GM12878 (cell line): ENCODE measurements around the gene ZNF467. TPM values are rescaled to one million over a fixed set of nuclear protein-coding genes. Genes with fewer than 3 reads are reported as not detected.

Experiments
- ATAC-seq: fragments of 200-7000 bp; cut with Tn5 transposase; 3 replicates; pipeline ENCODE4 v1.9.1; 2020; ENCODE audit warnings: mild to moderate bottlenecking, moderate library complexity
- BruUV-seq: library from RNA; stranded (reverse); fragments of 400-500 nt; replicated peaks from 2 replicates; lab custom pipeline; 2021; lab: Mats Ljungman, UMichigan
- CTCF ChIA-PET: fragments of 300-600 bp; sonication (Branson Sonifier 250); formaldehyde crosslinking; extraction: SDS; loops from one replicate; lab custom pipeline; 2021; ENCODE audit warnings: inconsistent platforms; lab: Yijun Ruan, JAX
- POLR2A ChIA-PET: fragments of 350-600 bp; formaldehyde crosslinking; extraction: SDS; loops from one replicate; lab custom pipeline; 2021; ENCODE audit warnings: inconsistent platforms; lab: Charles Lee
- RAD21 ChIA-PET: fragments of 300-600 bp; sonication (Branson Sonifier 250); formaldehyde crosslinking; loops from one replicate; lab custom pipeline; 2023; ENCODE audit warnings: antibody characterized with exemption; ENCODE audit not compliant: unreplicated experiment; lab: Charles Lee
- SMC1A ChIA-PET: fragments of 300-600 bp; sonication (Branson Sonifier 250); formaldehyde crosslinking; loops from one replicate; lab custom pipeline; 2023; ENCODE audit not compliant: unreplicated experiment, uncharacterized antibody; lab: Charles Lee
- DNase-seq: peaks from one replicate; pipeline ENCODE4 v3.0.0-alpha.2; 2011; ENCODE audit warnings: low read depth, low spot score
- FAIRE-seq: peaks from 3 replicates; lab custom pipeline; 2011; peaks lifted over from hg19 to GRCh38; lab: Jason Lieb, UNC
- H2AFZ ChIP-seq: 2 replicates; pipeline ENCODE4 v1.6.0; 2011; ENCODE audit warnings: low read depth, low read length, control low read depth; ENCODE audit not compliant: control insufficient read depth
- H3K27ac ChIP-seq: 2 replicates; pipeline ENCODE4 v1.5.1; 2011; ENCODE audit warnings: control low read depth; ENCODE audit not compliant: control insufficient read depth, insufficient read depth
- H3K27me3 ChIP-seq, 2 experiments: replicated peaks in 1 of 2; 2 replicates each; pipeline versions ENCODE4 v1.6.0 to v1.6.1; 2011; ENCODE audit warnings: low read length in 1 of 2; ENCODE audit not compliant: control insufficient read depth in 2 of 2, insufficient read depth in 2 of 2
- H3K36me3 ChIP-seq, 2 experiments: 2 replicates each; pipeline ENCODE4 v1.5.1; 2011; ENCODE audit warnings: low read length in 1 of 2; ENCODE audit not compliant: control insufficient read depth in 2 of 2, insufficient read depth in 2 of 2
- H3K4me1 ChIP-seq: 2 replicates; pipeline ENCODE4 v1.6.1; 2011; ENCODE audit warnings: mild to moderate bottlenecking, low read length, moderate library complexity, mixed read lengths; ENCODE audit not compliant: control insufficient read depth, insufficient read depth
- H3K4me2 ChIP-seq: 2 replicates; pipeline ENCODE4 v1.6.0; 2011; ENCODE audit warnings: control low read depth; ENCODE audit not compliant: control insufficient read depth, insufficient read depth
- H3K4me3 ChIP-seq: fragments of 200-600 bp; sonication (generic); 2 replicates; pipeline ENCODE4 v1.5.1; 2016
- H3K79me2 ChIP-seq: 2 replicates; pipeline ENCODE4 v1.6.0; 2011; ENCODE audit warnings: low read length; ENCODE audit not compliant: control insufficient read depth, insufficient read depth
- H3K9ac ChIP-seq: 2 replicates; pipeline ENCODE4 v1.8.0; 2011; ENCODE audit warnings: low read length, control low read depth, mixed read lengths; ENCODE audit not compliant: control insufficient read depth, insufficient read depth
- H3K9me3 ChIP-seq: replicated peaks from 3 replicates; pipeline ENCODE4 v1.5.1; 2011; ENCODE audit warnings: mild to moderate bottlenecking, low read length; ENCODE audit not compliant: control insufficient read depth, insufficient read depth
- H4K20me1 ChIP-seq: 2 replicates; pipeline ENCODE4 v1.6.0; 2011; ENCODE audit not compliant: control insufficient read depth, insufficient read depth
- ATF7 ChIP-seq: fragments of 450-650 bp; IDR thresholded peaks from 2 replicates; pipeline ENCODE4 v1.6.1; 2016; ENCODE audit warnings: low read depth, mild to moderate bottlenecking
- BHLHE40 ChIP-seq, 2 experiments: fragments of 450-650 bp in 1 of 2; IDR thresholded peaks; 2 replicates each; pipeline ENCODE4 v1.6.1; 2011 to 2017; ENCODE audit warnings: low read depth in 2 of 2, borderline replicate concordance in 1 of 2, improper control_type of control experiment in 1 of 2, low read length in 1 of 2, mild to moderate bottlenecking in 1 of 2
- DPF2 ChIP-seq: fragments of 450-650 bp; IDR thresholded peaks from 2 replicates; pipeline ENCODE4 v1.6.1; 2017; ENCODE audit warnings: mild to moderate bottlenecking
- E2F8 ChIP-seq: fragments of 450-650 bp; IDR thresholded peaks from 2 replicates; pipeline ENCODE4 v1.6.1; 2018; ENCODE audit warnings: mild to moderate bottlenecking, low read depth, moderate library complexity; ENCODE audit not compliant: partially characterized antibody
- ETV6 ChIP-seq, 2 experiments: fragments of 450-650 bp in 1 of 2; IDR thresholded peaks in 1 of 2; conservative IDR thresholded peaks in 1 of 2; 2 replicates each; pipeline ENCODE4 v1.6.1; 2014; ENCODE audit warnings: antibody characterized with exemption in 1 of 2, borderline replicate concordance in 1 of 2, low read depth in 1 of 2, mild to moderate bottlenecking in 1 of 2, moderate library complexity in 1 of 2
- GATAD2B ChIP-seq: fragments of 450-650 bp; conservative IDR thresholded peaks from 2 replicates; pipeline ENCODE4 v1.6.1; 2017; ENCODE audit warnings: low read depth, mild to moderate bottlenecking, moderate library complexity
- HDAC6 ChIP-seq: fragments of 200-600 bp; sonication (generic); IDR thresholded peaks from one replicate; pipeline ENCODE4 v1.8.0; 2017; ENCODE audit warnings: antibody characterized with exemption; ENCODE audit not compliant: unreplicated experiment
- HDGF ChIP-seq: fragments of 450-650 bp; IDR thresholded peaks from 2 replicates; pipeline ENCODE4 v1.6.1; 2016; ENCODE audit warnings: antibody characterized with exemption
- JUND ChIP-seq: IDR thresholded peaks from 2 replicates; pipeline ENCODE4 v1.6.1; 2012; ENCODE audit warnings: low read depth, mild to moderate bottlenecking, low read length, improper control_type of control experiment, moderate library complexity
- MTA3 ChIP-seq: IDR thresholded peaks from 2 replicates; pipeline ENCODE4 v1.6.1; 2012; ENCODE audit warnings: low read length, inconsistent platforms, borderline replicate concordance
- NKRF ChIP-seq: fragments of 450-650 bp; conservative IDR thresholded peaks from 2 replicates; pipeline ENCODE4 v1.6.1; 2017; ENCODE audit warnings: mild to moderate bottlenecking, moderate library complexity
- RELB ChIP-seq: fragments of 450-650 bp; IDR thresholded peaks from 2 replicates; pipeline ENCODE4 v1.6.1; 2017; ENCODE audit warnings: low read depth, mild to moderate bottlenecking, moderate library complexity
- SKIL ChIP-seq: fragments of 450-650 bp; IDR thresholded peaks from 2 replicates; pipeline ENCODE4 v1.6.1; 2017; ENCODE audit warnings: mild to moderate bottlenecking, low read depth, inconsistent platforms; ENCODE audit not compliant: poor library complexity, severe bottlenecking
- SRF ChIP-seq, 2 experiments: IDR thresholded peaks; 2 replicates each; pipeline ENCODE4 v1.6.1; 2011; ENCODE audit warnings: low read depth in 2 of 2, low read length in 2 of 2, mild to moderate bottlenecking in 1 of 2, moderate library complexity in 1 of 2
- TARDBP ChIP-seq: IDR thresholded peaks from 2 replicates; pipeline ENCODE4 v1.6.1; 2016; ENCODE audit warnings: borderline replicate concordance
- ZNF24 ChIP-seq: fragments of 450-650 bp; IDR thresholded peaks from 2 replicates; pipeline ENCODE4 v1.6.1; 2017; ENCODE audit warnings: antibody characterized with exemption, mild to moderate bottlenecking
- WGBS: methylation state at CpG from one replicate; pipeline ENCODE4 v1.1.6; 2016; ENCODE audit warnings: low lambda C conversion rate; ENCODE audit not compliant: insufficient replicate concordance, insufficient coverage; ENCODE audit errors: missing lambda C conversion rate; 5-methylcytosine and 5-hydroxymethylcytosine counted together
- in situ Hi-C: fragments of 300-500 bp; cut with MboI; formaldehyde crosslinking; loops from 9 replicates; pipeline ENCODE4 v1.14.3; 2018; ENCODE audit warnings: mixed read lengths
- intact Hi-C: fragments of 100-400 bp; cut with micrococcal nuclease; formaldehyde crosslinking; loops from one replicate; pipeline ENCODE4 v1.14.2; 2022; ENCODE audit not compliant: unreplicated experiment
- polyA plus RNA-seq, 11 experiments: library from polyadenylated mRNA; depleted of rRNA in 4 of 11; unstranded in 6 of 11; stranded (reverse) in 5 of 11; fragments of >200 nt; fragmentation: Nextera tagmentation in 4 of 11; fragmentation: Illumina TruSeq in 1 of 11; extraction: Ambion mirVana in 4 of 11; extraction: Trizol in 1 of 11; gene quantifications; 1 replicate in 1 of 11; 2 replicates in 10 of 11; pipeline versions ENCODE4 v1.2.1 to v1.2.3, GENCODE V29; 2011 to 2016; ENCODE audit warnings: inconsistent platforms in 2 of 11, missing spikeins in 2 of 11, low read depth in 1 of 11
- total RNA-seq, 4 experiments: library from RNA; depleted of rRNA in 3 of 4; stranded (reverse); fragments of >200 nt in 3 of 4; fragmentation: Illumina TruSeq in 1 of 4; extraction: Trizol in 1 of 4; gene quantifications; 2 replicates each; pipeline versions ENCODE4 v1.2.1 to v1.2.3, GENCODE V29; 2013 to 2021

ZNF467 gene
- total and polyA plus RNA-seq, 10 of the 15 experiments (the other 5 are each of a cell fraction or from before 2014, with no cell fraction given) = not detected

- TF ChIP-seq RELB = no peak
- TF ChIP-seq GATAD2B = no peak
- TF ChIP-seq HDAC6 = no peak
- TF ChIP-seq ZNF24 = no peak
- no peak for TF ChIP-seq JUND
- TF ChIP-seq HDGF = no peak
- no peak for TF ChIP-seq NKRF
Measured at GRCh38 chr7:149808311-149808710, 34.9 kb upstream of the ZNF467 start (continued).

GRCh38 chr7:149806726-149807125, 33.3 kb upstream of the ZNF467 start:
- H3K9ac ChIP-seq = no peak overlapping the region
- TF ChIP-seq ETV6 (conservative IDR thresholded peaks at IDR 0.05 in 1 of 2, IDR thresholded peaks at IDR 0.05 in 1 of 2; ENCODE audit: borderline replicate concordance in 1 of 2, low read depth in 1 of 2) (no peak), MTA3 (no peak), ATF7 (no peak), BHLHE40 (IDR thresholded peaks at IDR 0.05; ENCODE audit: borderline replicate concordance in 1 of 2, low read depth in 2 of 2, low read length in 1 of 2) (no peak), SKIL (no peak), E2F8 (no peak), TARDBP (no peak), SRF (IDR thresholded peaks at IDR 0.05; ENCODE audit: low read depth in 2 of 2, low read length in 2 of 2) (no peak), DPF2 (no peak)

More at GRCh38 chr7:149806726-149807125, 33.3 kb upstream of the ZNF467 start:
- FAIRE-seq = no peak
- in situ Hi-C loops (no loop called here), intact Hi-C loops (no loop called here)
- Histone ChIP-seq H3K9me3 (no peaks in the 10 kb centered on the region), H3K36me3 (no peaks in the 10 kb centered on the region), H4K20me1 (no peaks in the 10 kb centered on the region), H3K27me3 (no peaks in the 10 kb centered on the region), H3K4me1 (no peaks in the 10 kb centered on the region), H3K79me2 (no peaks in the 10 kb centered on the region), H3K27ac (no peak overlapping the region), H3K4me2 (no peak overlapping the region), H3K4me3 (no peak overlapping the region), H2AFZ (no peak overlapping the region)
- no TSS peak for BruUV-seq
- POLR2A ChIA-PET = no interaction called here
- CTCF ChIA-PET = interaction anchor here (0.6 to 1.2 kb wide), 3 partner anchors 32 to 598 kb away, joined by 3 read pairs; no protein-coding TSS in a partner anchor
- RAD21 ChIA-PET = no interaction called here
- ATAC-seq = no peak
- SMC1A ChIA-PET = no interaction called here
- WGBS = 17% methylated on average over 16 of the region's 16 CpGs
- no peak for DNase-seq
